Activated T-helper 17 cell treated with anti-CD3 and anti-CD28 coated beads, Interleukin-2, amount 50 U/mL, for 72 hours (primary cell): Measurements from ENCODE around the gene CHKA. TPM values are rescaled to one million over a fixed set of nuclear protein-coding genes. Genes with fewer than 3 reads are reported as not detected.
"Not testable (repeated sequence)": the region's sequence is repeated elsewhere in the genome, so short reads cannot be mapped to it uniquely, and the experiment has no call there.

Experiments
- ATAC-seq: fragments of 150-1000 bp; cut with Tn5 transposase; replicated peaks from 2 replicates; pipeline ENCODE4 v1.10.0; 2021; ENCODE audit warnings: mild to moderate bottlenecking, moderate library complexity
- H3K27ac Mint-ChIP-seq: one replicate; pipeline ENCODE4 v1.8.0; 2022; ENCODE audit warnings: mixed read lengths
- H3K27me3 Mint-ChIP-seq: one replicate; pipeline ENCODE4 v1.8.0; 2022; ENCODE audit warnings: mixed read lengths
- H3K36me3 Mint-ChIP-seq: one replicate; pipeline ENCODE4 v1.8.0; 2022; ENCODE audit warnings: low read depth, mild to moderate bottlenecking, mixed read lengths
- H3K4me1 Mint-ChIP-seq: one replicate; pipeline ENCODE4 v1.8.0; 2022; ENCODE audit warnings: mixed read lengths
- H3K4me3 Mint-ChIP-seq: one replicate; pipeline ENCODE4 v1.8.0; 2022; ENCODE audit warnings: mild to moderate bottlenecking, mixed read lengths
- H3K9me3 Mint-ChIP-seq: one replicate; pipeline ENCODE4 v1.8.0; 2022; ENCODE audit warnings: mixed read lengths
- total RNA-seq, 2 donors: library from RNA; stranded (reverse); gene quantifications; one replicate each; pipeline ENCODE4 v1.2.3, GENCODE V29; 2022

Gene CHKA
- total RNA-seq, 2 donors from 2014 or later = 7.4 to 10.1 TPM

- no peak for ATAC-seq
- Mint-ChIP-seq H3K36me3 (no peaks in the 10 kb centered on the region), H3K4me3 (no peak overlapping the region), H3K27ac (no peak overlapping the region), H3K9me3 (no peaks in the 10 kb centered on the region), H3K27me3 (no peaks in the 10 kb centered on the region), H3K4me1 (no peaks in the 10 kb centered on the region)
These were observed 7.2 kb downstream of the CHKA start for GRCh38 chr11:68113986-68114385.

GRCh38 chr11:68107689-68108088 lies 13.5 kb downstream of the CHKA start:
- Mint-ChIP-seq H3K4me3 (no peak overlapping the region), H3K36me3 (no peaks in the 10 kb centered on the region), H3K27ac (no peak overlapping the region), H3K27me3 (no peaks in the 10 kb centered on the region), H3K9me3 (no peaks in the 10 kb centered on the region), H3K4me1 (no peaks in the 10 kb centered on the region)
- no peak for ATAC-seq

DNA sequence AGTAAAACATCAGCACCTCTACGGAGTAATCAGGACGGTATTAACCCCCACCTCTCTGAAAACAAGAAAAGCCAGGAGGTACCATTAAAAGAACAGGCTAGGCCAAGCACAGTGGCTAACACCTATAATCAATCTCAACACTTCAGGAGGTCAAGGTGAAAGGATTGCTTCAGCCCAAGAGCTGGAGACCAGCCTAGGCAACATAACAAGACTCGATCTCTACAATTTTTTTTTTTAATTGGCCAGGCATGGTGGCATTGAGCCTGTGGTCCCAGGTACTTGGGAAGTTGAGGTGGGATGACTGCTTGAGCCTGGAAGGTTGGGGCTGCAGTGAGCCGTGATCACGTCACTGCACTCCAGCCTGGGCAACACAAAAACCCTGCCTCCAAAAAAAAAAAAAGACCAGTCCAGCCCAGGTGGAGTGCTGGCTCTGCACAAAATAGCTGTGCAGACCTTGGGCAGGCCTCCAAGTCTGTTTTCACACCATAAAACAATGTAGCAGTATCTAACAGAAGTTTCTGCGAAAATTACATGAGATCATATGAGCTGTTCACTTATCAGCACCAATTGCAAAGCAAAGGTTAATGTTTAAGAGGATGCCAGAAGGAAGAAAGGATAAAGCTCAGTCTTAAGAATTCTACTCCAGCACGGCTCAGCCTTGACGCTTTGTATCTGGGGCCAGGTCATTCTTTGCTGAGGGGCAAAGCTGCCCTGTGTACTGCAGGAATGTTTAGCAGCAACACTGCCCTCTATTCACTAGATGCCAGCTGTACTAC lies 14.8 kb downstream of the CHKA start:
- Mint-ChIP-seq H3K27me3 (no peaks in the 10 kb centered on the region), H3K9me3 (no peaks in the 10 kb centered on the region), H3K27ac (no peak overlapping the region), H3K4me1 (no peaks in the 10 kb centered on the region), H3K36me3 (no peaks in the 10 kb centered on the region), H3K4me3 (no peak overlapping the region)
- no peak for ATAC-seq

DNA sequence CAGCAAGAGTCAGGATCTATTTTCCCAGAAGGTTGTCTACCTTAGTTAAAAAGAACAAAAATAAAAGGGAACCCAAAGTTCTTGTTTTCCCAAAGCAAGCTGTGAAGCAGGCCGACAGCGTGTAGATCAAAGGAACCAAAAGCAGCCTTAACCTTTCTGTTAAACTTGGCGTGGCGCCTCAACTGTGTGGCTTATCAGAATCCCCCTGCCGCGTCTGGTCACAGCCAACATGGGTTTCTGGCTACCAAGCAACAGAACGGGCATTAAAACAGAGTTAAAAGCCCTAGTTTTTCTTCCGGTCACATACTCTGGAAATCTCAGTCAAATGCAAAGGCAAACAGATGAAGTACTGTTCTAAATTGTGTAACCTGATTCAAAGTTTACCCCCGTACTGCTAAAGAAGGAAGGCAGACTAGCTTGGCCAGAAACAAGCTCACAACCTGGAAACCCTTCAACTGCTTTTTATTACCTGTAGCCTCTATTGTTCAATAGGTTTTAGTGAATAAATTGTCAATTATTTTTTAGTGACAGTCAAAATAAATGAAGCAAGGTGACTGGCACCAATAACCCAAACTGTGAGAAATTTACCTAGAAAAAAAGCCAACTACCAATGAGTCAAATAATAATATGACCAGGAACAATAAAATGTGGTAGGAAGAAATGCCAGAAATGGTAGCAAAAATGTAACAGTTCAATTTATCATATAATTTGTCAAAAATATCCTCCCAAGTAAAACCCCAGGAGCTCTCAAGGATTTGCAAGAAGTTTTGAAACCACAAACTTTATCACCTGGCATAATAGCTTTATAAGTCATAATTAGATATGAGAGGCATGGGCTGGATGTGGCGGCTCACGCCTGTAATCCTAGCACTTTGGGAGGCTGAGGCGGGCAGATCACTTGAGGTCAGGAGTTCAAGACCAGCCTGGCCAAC lies 21.4 kb downstream of the CHKA start:
- ATAC-seq = no peak
- no peaks in the 10 kb centered on the region for H3K36me3 Mint-ChIP-seq
- no peak overlapping the region for H3K27ac Mint-ChIP-seq
- H3K4me1 Mint-ChIP-seq = no peaks in the 10 kb centered on the region
- no peaks in the 10 kb centered on the region for H3K27me3 Mint-ChIP-seq
- H3K9me3 Mint-ChIP-seq = no peaks in the 10 kb centered on the region
- peak overlapping the region; percentile 25 for H3K4me3 Mint-ChIP-seq

DNA sequence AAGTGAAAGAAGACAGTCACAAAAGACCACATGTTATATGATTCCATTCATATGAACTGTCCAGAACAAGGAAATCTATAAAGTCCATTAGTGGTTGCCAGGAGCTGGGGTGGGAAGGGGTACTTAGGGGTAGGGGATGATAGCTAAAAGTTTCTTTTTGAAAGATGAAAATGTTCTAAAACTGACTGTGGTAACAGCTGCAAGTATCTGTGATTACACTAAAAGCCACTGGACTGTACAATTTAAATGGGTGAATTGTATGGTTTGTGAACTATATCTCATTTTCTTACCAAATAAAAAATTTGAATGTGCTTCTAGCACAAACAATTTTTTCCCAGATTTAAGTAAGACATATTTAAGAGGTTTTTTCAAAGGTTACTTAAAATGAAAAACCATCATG lies 22.1 kb downstream of the CHKA start:
- no peaks in the 10 kb centered on the region for H3K4me1 Mint-ChIP-seq
- no peak for ATAC-seq
- H3K27me3 Mint-ChIP-seq = no peaks in the 10 kb centered on the region
- no peaks in the 10 kb centered on the region for H3K9me3 Mint-ChIP-seq
- H3K36me3 Mint-ChIP-seq = no peaks in the 10 kb centered on the region
- peak overlapping the region; percentile 25 for H3K4me3 Mint-ChIP-seq
- H3K27ac Mint-ChIP-seq = no peak overlapping the region

DNA sequence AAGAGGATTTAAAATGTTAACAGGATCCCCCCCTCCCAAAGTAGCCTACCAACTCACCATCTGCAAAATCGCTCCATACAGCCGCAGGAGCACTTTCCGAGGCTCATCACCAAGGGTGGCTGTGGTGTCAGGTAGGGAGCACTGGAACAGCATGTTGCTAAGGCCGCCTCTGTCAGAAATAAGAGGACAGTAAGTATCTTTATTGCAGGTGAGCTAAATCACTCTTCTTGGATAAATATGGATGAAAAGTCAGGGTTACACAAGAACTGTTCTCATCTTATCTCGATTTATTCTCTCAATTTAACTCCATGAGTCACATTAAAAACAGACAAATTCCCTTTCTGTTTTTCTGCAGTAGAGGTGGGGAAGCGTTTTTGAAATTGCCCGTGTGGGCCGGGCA lies 24.2 kb downstream of the CHKA start:
- H3K4me3 Mint-ChIP-seq = no peak overlapping the region
- H3K9me3 Mint-ChIP-seq = no peaks in the 10 kb centered on the region
- no peaks in the 10 kb centered on the region for H3K4me1 Mint-ChIP-seq
- H3K27ac Mint-ChIP-seq = no peak overlapping the region
- no peaks in the 10 kb centered on the region for H3K27me3 Mint-ChIP-seq
- no peak for ATAC-seq
- H3K36me3 Mint-ChIP-seq = no peaks in the 10 kb centered on the region

- H3K9me3 Mint-ChIP-seq = no peaks in the 10 kb centered on the region
- ATAC-seq = no peak
- H3K4me3 Mint-ChIP-seq = no peak overlapping the region
- no peaks in the 10 kb centered on the region for H3K27me3 Mint-ChIP-seq
- no peak overlapping the region for H3K27ac Mint-ChIP-seq
- no peaks in the 10 kb centered on the region for H3K36me3 Mint-ChIP-seq
- no peaks in the 10 kb centered on the region for H3K4me1 Mint-ChIP-seq
These were observed 27.6 kb downstream of the CHKA start for GRCh38 chr11:68093565-68093964.

DNA sequence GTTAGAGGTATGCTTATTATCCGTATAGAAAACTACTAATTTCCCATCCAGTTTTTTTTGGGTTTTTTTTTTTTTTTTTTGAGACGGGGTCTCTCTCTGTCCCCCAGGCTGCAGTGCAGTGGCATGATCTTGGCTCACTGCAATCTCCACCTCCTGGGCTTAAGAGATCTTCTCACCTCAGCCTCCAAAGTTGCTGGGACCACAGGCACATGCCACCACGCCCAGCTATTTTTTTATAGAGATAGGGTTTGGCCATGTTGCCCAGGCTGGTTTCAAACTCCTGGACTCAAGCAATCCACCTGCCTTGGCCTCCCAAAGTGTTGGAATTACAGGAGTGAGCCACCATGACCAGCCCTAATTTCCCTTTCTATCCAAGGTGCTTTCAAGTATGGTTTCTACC lies 28.2 kb downstream of the CHKA start:
- not testable (repeated sequence) for H3K9me3 Mint-ChIP-seq, H3K36me3 Mint-ChIP-seq, ATAC-seq, H3K4me3 Mint-ChIP-seq, H3K27me3 Mint-ChIP-seq, H3K27ac Mint-ChIP-seq, H3K4me1 Mint-ChIP-seq

DNA sequence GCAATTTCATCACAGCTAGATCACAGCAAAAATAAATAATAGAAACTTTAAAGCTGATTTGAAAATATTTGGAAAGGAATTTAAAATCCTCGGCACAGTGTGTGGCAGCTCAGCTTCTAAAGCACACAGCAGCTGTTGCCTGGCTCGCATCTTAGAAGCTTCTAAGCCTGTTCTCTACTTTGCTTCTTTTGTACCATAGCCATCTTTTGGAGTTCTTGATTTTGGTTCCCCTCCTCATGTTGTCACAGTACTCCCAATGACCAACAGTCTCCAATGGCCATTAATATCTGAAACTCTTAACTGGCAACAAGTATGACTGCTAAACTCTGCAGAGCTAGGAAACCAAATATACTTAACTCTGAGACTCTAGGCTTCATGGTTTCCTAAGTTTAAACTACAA lies 28.8 kb downstream of the CHKA start:
- H3K4me3 Mint-ChIP-seq = no peak overlapping the region
- H3K27me3 Mint-ChIP-seq = no peaks in the 10 kb centered on the region
- H3K4me1 Mint-ChIP-seq = no peaks in the 10 kb centered on the region
- ATAC-seq = no peak
- H3K9me3 Mint-ChIP-seq = no peaks in the 10 kb centered on the region
- no peak overlapping the region for H3K27ac Mint-ChIP-seq
- H3K36me3 Mint-ChIP-seq = no peaks in the 10 kb centered on the region

DNA sequence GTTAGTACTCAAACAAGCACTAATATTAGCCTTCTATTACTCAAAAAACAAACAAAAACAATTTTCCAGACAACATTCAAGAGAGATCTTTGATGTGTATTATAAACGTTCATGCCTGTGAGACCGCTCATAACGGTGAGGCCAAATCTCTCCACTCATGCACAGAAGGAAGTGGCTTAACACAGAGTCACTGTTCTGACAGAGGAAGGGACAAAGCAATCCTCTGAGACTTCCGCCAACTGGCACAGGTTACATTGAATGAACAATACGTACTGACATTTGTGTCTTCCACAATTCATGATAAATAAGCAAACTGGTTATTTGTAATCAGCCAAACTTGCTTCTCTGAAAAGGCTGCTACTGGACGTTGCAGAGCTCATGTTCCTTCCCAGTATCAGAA lies 30.5 kb downstream of the CHKA start:
- Mint-ChIP-seq H3K36me3 (no peaks in the 10 kb centered on the region), H3K27me3 (no peaks in the 10 kb centered on the region), H3K9me3 (no peaks in the 10 kb centered on the region), H3K27ac (no peak overlapping the region), H3K4me3 (no peak overlapping the region), H3K4me1 (no peaks in the 10 kb centered on the region)
- no peak for ATAC-seq

GRCh38 chr11:68090287-68090686 lies 30.9 kb downstream of the CHKA start:
- Mint-ChIP-seq H3K27ac (no peak overlapping the region), H3K36me3 (no peaks in the 10 kb centered on the region), H3K4me1 (no peaks in the 10 kb centered on the region), H3K9me3 (no peaks in the 10 kb centered on the region), H3K4me3 (no peak overlapping the region), H3K27me3 (no peaks in the 10 kb centered on the region)
- ATAC-seq = no peak

- Mint-ChIP-seq H3K9me3 (no peaks in the 10 kb centered on the region), H3K27ac (no peak overlapping the region), H3K27me3 (no peaks in the 10 kb centered on the region), H3K36me3 (no peaks in the 10 kb centered on the region), H3K4me1 (no peaks in the 10 kb centered on the region), H3K4me3 (no peak overlapping the region)
- no peak for ATAC-seq
These were observed 31.5 kb downstream of the CHKA start for GRCh38 chr11:68089679-68090078.

- Mint-ChIP-seq H3K27ac (no peak overlapping the region), H3K4me3 (no peak overlapping the region), H3K36me3 (no peaks in the 10 kb centered on the region), H3K9me3 (no peaks in the 10 kb centered on the region), H3K4me1 (no peaks in the 10 kb centered on the region), H3K27me3 (no peaks in the 10 kb centered on the region)
- ATAC-seq = no peak
These were observed 37.7 kb downstream of the CHKA start for GRCh38 chr11:68083517-68083916.

GRCh38 chr11:68082481-68082880 lies 38.7 kb downstream of the CHKA start:
- no peaks in the 10 kb centered on the region for H3K4me1 Mint-ChIP-seq
- H3K4me3 Mint-ChIP-seq = no peak overlapping the region
- no peaks in the 10 kb centered on the region for H3K9me3 Mint-ChIP-seq
- no peak for ATAC-seq
- H3K27ac Mint-ChIP-seq = no peak overlapping the region
- H3K27me3 Mint-ChIP-seq = no peaks in the 10 kb centered on the region
- no peaks in the 10 kb centered on the region for H3K36me3 Mint-ChIP-seq

GRCh38 chr11:68081691-68082090 lies 39.5 kb downstream of the CHKA start:
- H3K4me3 Mint-ChIP-seq = no peak overlapping the region
- H3K4me1 Mint-ChIP-seq = no peaks in the 10 kb centered on the region
- no peak overlapping the region for H3K27ac Mint-ChIP-seq
- ATAC-seq = no peak
- no peaks in the 10 kb centered on the region for H3K9me3 Mint-ChIP-seq
- H3K36me3 Mint-ChIP-seq = no peaks in the 10 kb centered on the region
- no peaks in the 10 kb centered on the region for H3K27me3 Mint-ChIP-seq
